CD14-positive monocyte (primary cell): ENCODE results near the gene CHD6. TPM values are rescaled to one million over a fixed set of nuclear protein-coding genes. Genes with fewer than 3 reads are reported as not detected.

Experiments
- DNase-seq, 3 donors: peaks; one replicate each; pipeline ENCODE4 v3.0.0-alpha.2; 2011 to 2022
- H2AFZ ChIP-seq: 2 replicates; pipeline ENCODE4 v1.6.0; 2012; ENCODE audit warnings: mild to moderate bottlenecking, low read depth, low read length, inconsistent platforms; ENCODE audit not compliant: insufficient read depth, poor library complexity, severe bottlenecking
- H3K27ac ChIP-seq, 2 donors: 1 replicate in 1 of 2; 2 replicates in 1 of 2; pipeline ENCODE4 v1.5.1; 2012 to 2013; ENCODE audit warnings: low read length in 2 of 2, control low read depth in 1 of 2, inconsistent platforms in 1 of 2, low read depth in 1 of 2, mild to moderate bottlenecking in 1 of 2
- H3K27me3 ChIP-seq, 2 donors: one replicate each; pipeline versions ENCODE4 v1.6.0 to v1.6.1; 2011 to 2013; ENCODE audit warnings: low read length in 2 of 2; ENCODE audit not compliant: control insufficient read depth in 2 of 2, insufficient read depth in 2 of 2
- H3K36me3 ChIP-seq, 2 donors: replicated peaks in 1 of 2; 1 replicate in 1 of 2; 2 replicates in 1 of 2; pipeline versions ENCODE4 v1.5.1 to v1.6.1; 2012 to 2013; ENCODE audit warnings: low read length in 2 of 2, control low read depth in 1 of 2, inconsistent platforms in 1 of 2, mild to moderate bottlenecking in 1 of 2; ENCODE audit not compliant: insufficient read depth in 2 of 2, control insufficient read depth in 1 of 2
- H3K4me1 ChIP-seq, 2 donors: 1 replicate in 1 of 2; 2 replicates in 1 of 2; pipeline versions ENCODE4 v1.5.1 to v1.6.1; 2012 to 2013; ENCODE audit warnings: low read length in 2 of 2, control low read depth in 1 of 2, inconsistent platforms in 1 of 2, mild to moderate bottlenecking in 1 of 2, moderate library complexity in 1 of 2; ENCODE audit not compliant: insufficient read depth in 2 of 2, control insufficient read depth in 1 of 2
- H3K4me2 ChIP-seq: replicated peaks from 2 replicates; pipeline ENCODE3; 2012; ENCODE audit warnings: low read length, moderate library complexity, mild to moderate bottlenecking; ENCODE audit not compliant: poor library complexity, severe bottlenecking; ENCODE audit errors: extremely low read depth
- H3K4me3 ChIP-seq, 3 experiments: fragments of 200-600 bp in 1 of 3; sonication (generic) in 1 of 3; replicated peaks in 1 of 3; 1 replicate in 2 of 3; 2 replicates in 1 of 3; pipeline ENCODE4 v1.5.1; 2011 to 2013; ENCODE audit warnings: low read length in 3 of 3, mild to moderate bottlenecking in 3 of 3, control low read depth in 2 of 3, low read depth in 2 of 3, inconsistent platforms in 1 of 3, moderate library complexity in 1 of 3
- H3K79me2 ChIP-seq: 2 replicates; pipeline ENCODE4 v1.6.0; 2012; ENCODE audit warnings: mild to moderate bottlenecking, control low read depth, inconsistent platforms, low read length, moderate library complexity; ENCODE audit not compliant: insufficient read depth
- H3K9ac ChIP-seq: 2 replicates; pipeline ENCODE4 v1.6.0; 2017; ENCODE audit warnings: low read length, mild to moderate bottlenecking; ENCODE audit not compliant: insufficient read depth, poor library complexity, severe bottlenecking
- H3K9me3 ChIP-seq, 2 donors: replicated peaks in 1 of 2; 1 replicate in 1 of 2; 2 replicates in 1 of 2; pipeline versions ENCODE4 v1.5.1 to v1.6.1; 2012 to 2013; ENCODE audit warnings: low read length in 2 of 2, control low read depth in 1 of 2; ENCODE audit not compliant: control insufficient read depth in 1 of 2, insufficient read depth in 1 of 2
- H4K20me1 ChIP-seq: 2 replicates; pipeline ENCODE4 v1.6.0; 2012; ENCODE audit warnings: mild to moderate bottlenecking, low read length, control low read depth, moderate library complexity; ENCODE audit not compliant: insufficient read depth
- H3K27ac Mint-ChIP-seq, 7 donors: one replicate each; pipeline ENCODE4 v1.8.0; 2020; ENCODE audit warnings: mild to moderate bottlenecking in 7 of 7, mixed read lengths in 7 of 7, moderate library complexity in 6 of 7, inconsistent platforms in 2 of 7
- H3K27me3 Mint-ChIP-seq, 3 donors: one replicate each; pipeline ENCODE4 v1.8.0; 2021 to 2022; ENCODE audit warnings: low read depth in 3 of 3, mild to moderate bottlenecking in 3 of 3, mixed read lengths in 3 of 3, moderate library complexity in 3 of 3, inconsistent platforms in 1 of 3
- H3K36me3 Mint-ChIP-seq, 2 donors: one replicate each; pipeline ENCODE4 v1.8.0; 2020; ENCODE audit warnings: mixed read lengths in 2 of 2, inconsistent platforms in 1 of 2, mild to moderate bottlenecking in 1 of 2
- H3K4me1 Mint-ChIP-seq: one replicate; pipeline ENCODE4 v1.8.0; 2020; ENCODE audit warnings: mild to moderate bottlenecking, mixed read lengths
- H3K4me3 Mint-ChIP-seq, 2 donors: one replicate each; pipeline ENCODE4 v1.8.0; 2020; ENCODE audit warnings: mild to moderate bottlenecking in 2 of 2, mixed read lengths in 2 of 2, moderate library complexity in 1 of 2
- H3K9me3 Mint-ChIP-seq, 7 donors: one replicate each; pipeline ENCODE4 v1.8.0; 2020 to 2022; ENCODE audit warnings: mixed read lengths in 7 of 7, mild to moderate bottlenecking in 6 of 7, moderate library complexity in 6 of 7, inconsistent platforms in 2 of 7
- WGBS: methylation state at CpG from one replicate; pipeline ENCODE4 v1.1.5; 2013; ENCODE audit warnings: missing lambda C conversion rate; ENCODE audit not compliant: insufficient coverage; 5-methylcytosine and 5-hydroxymethylcytosine counted together
- intact Hi-C, 2 donors: fragments of 100-400 bp; cut with micrococcal nuclease; formaldehyde crosslinking; loops; one replicate each; pipeline versions ENCODE4 v1.15.0 to v1.15.1; 2023
- polyA plus RNA-seq, 3 donors: library from polyadenylated mRNA; depleted of rRNA in 1 of 3; unstranded in 2 of 3; stranded (reverse) in 1 of 3; fragments of 300-500 nt in 2 of 3; fragments of >200 nt in 1 of 3; fragmentation: Illumina TruSeq in 2 of 3; gene quantifications; 1 replicate in 2 of 3; 2 replicates in 1 of 3; pipeline ENCODE4 v1.2.3, GENCODE V29; 2012 to 2021
- TF ChIP-seq, protein P1 (sequence below): fragments of 200-600 bp; IDR thresholded peaks from one replicate; pipeline ENCODE4 v1.8.0; 2022; ENCODE audit warnings: antibody characterized with exemption, mild to moderate bottlenecking

Gene CHD6
- polyA plus RNA-seq, 3 donors: 12.9 to 19.6 (median 13.0) TPM

DNA sequence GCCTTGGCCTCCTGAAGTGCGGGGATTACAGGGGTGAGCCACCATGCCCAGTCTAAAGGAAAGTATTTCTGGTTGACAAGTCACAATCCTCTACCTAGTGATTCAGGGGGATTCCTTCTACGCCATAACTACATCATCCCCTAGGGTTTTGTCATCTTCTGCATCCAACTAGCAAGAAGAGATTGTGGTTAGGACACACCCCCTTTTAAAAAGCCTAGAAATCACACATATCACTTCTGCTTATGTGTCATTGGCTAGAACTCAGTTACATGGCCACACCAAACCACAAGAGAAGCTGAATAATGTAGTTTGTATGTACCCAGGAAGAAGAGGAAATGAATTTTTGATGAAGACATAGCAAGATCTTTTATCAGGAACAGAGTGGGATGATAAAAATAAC lies 14.7 kb upstream of the CHD6 start:
- no peaks in the 10 kb centered on the region for H3K9me3 ChIP-seq
- H2AFZ ChIP-seq: no peak overlapping the region
- Mint-ChIP-seq H3K4me1 (peaks cover 12% of the 10 kb centered on the region), H3K36me3 (no peaks in the 10 kb centered on the region), H3K4me3 (peak overlapping the region in 1 of 2 donors; percentile 9), H3K27ac (peak overlapping the region; percentile 84 to 97 (median 97)), H3K27me3 (peaks cover 0 to 4% (median 1%) of the 10 kb centered on the region in 3 donors), H3K9me3 (peaks cover under 1 to 4% (median 1%) of the 10 kb centered on the region in 7 donors)
- intact Hi-C loops: loop anchor here in 1 of 2 donors (2.0 kb wide), 1 partner anchor 14 kb away; the partner anchor contains the start of gene CHD6
- no peaks in the 10 kb centered on the region for H4K20me1 ChIP-seq
- H3K27me3 ChIP-seq: peaks cover 4 to 8% of the 10 kb centered on the region in 2 donors
- H3K36me3 ChIP-seq: no peaks in the 10 kb centered on the region
- no peak overlapping the region for H3K4me2 ChIP-seq
- TF ChIP-seq, protein P1, sequence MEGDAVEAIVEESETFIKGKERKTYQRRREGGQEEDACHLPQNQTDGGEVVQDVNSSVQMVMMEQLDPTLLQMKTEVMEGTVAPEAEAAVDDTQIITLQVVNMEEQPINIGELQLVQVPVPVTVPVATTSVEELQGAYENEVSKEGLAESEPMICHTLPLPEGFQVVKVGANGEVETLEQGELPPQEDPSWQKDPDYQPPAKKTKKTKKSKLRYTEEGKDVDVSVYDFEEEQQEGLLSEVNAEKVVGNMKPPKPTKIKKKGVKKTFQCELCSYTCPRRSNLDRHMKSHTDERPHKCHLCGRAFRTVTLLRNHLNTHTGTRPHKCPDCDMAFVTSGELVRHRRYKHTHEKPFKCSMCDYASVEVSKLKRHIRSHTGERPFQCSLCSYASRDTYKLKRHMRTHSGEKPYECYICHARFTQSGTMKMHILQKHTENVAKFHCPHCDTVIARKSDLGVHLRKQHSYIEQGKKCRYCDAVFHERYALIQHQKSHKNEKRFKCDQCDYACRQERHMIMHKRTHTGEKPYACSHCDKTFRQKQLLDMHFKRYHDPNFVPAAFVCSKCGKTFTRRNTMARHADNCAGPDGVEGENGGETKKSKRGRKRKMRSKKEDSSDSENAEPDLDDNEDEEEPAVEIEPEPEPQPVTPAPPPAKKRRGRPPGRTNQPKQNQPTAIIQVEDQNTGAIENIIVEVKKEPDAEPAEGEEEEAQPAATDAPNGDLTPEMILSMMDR: no peak
- no peaks in the 10 kb centered on the region for H3K79me2 ChIP-seq
- WGBS: no CpG with 5 or more reads among the region's 2 CpGs
- peak; percentile 88 to 98 (median 90) for DNase-seq
- H3K27ac ChIP-seq: peak overlapping the region; percentile 32 to 66
- no peak overlapping the region for H3K9ac ChIP-seq
- peaks cover 4 to 11% of the 10 kb centered on the region in 2 donors for H3K4me1 ChIP-seq
- H3K4me3 ChIP-seq: no peak overlapping the region

DNA sequence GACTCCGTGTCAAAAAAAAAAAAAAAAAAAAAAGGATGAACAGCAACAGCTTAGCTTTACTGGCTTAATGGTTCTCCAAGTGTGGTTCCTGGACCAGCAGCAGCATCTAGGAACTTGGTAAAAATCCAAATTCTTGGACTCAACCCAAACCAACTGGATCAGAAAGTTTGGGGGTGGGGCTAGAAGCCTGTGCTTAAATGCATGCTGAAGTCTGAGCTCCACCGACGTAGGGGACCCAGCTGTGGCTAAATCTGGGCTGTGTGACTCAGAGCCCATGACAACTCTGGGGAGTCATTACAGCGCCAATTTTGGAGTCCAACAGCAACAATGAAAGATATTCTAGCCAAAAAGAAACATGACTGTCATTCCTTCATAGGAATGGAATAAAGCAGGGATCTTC lies 13.6 kb upstream of the CHD6 start:
- peak overlapping the region; percentile 72 to 97 (median 84) for H3K27ac Mint-ChIP-seq

More for the DNA sequence above, 13.6 kb upstream of the CHD6 start:
- H3K9me3 Mint-ChIP-seq: peaks cover 3 to 8% (median 4%) of the 10 kb centered on the region in 7 donors
- H3K36me3 Mint-ChIP-seq: no peaks in the 10 kb centered on the region
- Histone ChIP-seq H4K20me1 (no peaks in the 10 kb centered on the region), H2AFZ (no peak overlapping the region), H3K79me2 (no peaks in the 10 kb centered on the region), H3K9ac (no peak overlapping the region), H3K36me3 (no peaks in the 10 kb centered on the region), H3K27ac (peak overlapping the region in 1 of 2 donors; percentile 25), H3K4me3 (no peak overlapping the region), H3K4me2 (no peak overlapping the region), H3K9me3 (no peaks in the 10 kb centered on the region), H3K4me1 (peaks cover 4 to 11% of the 10 kb centered on the region in 2 donors), H3K27me3 (peaks cover 4 to 6% of the 10 kb centered on the region in 2 donors)
- intact Hi-C loops: loop anchor here in 1 of 2 donors (2.0 kb wide), 1 partner anchor 13 kb away; the partner anchor contains the start of gene CHD6
- H3K4me3 Mint-ChIP-seq: no peak overlapping the region
- TF ChIP-seq, protein P1: no peak
- peak in 2 of 3 donors; percentile 51 to 74 for DNase-seq
- no CpG with 5 or more reads among the region's 4 CpGs for WGBS
- H3K27me3 Mint-ChIP-seq: peaks cover 0 to 4% (median 0%) of the 10 kb centered on the region in 3 donors
- peaks cover 15% of the 10 kb centered on the region for H3K4me1 Mint-ChIP-seq
